HG03520 (cell line): ENCODE data around the gene SRGAP1.
"Not testable (repeated sequence)": the region's sequence is repeated elsewhere in the genome, so short reads cannot be mapped to it uniquely, and the experiment has no call there.

ENCODE experiments used
- ATAC-seq: cut with Tn5 transposase; IDR thresholded peaks from one replicate; pipeline ENCODE4 v1.9.1; 2021; ENCODE audit warnings: mild to moderate bottlenecking, moderate library complexity; ENCODE audit not compliant: unreplicated experiment

The SRGAP1 gene

GRCh38 chr12:64186789-64187188, 342.3 kb downstream of the SRGAP1 start:
- ATAC-seq: peak; percentile 99

- no peak for ATAC-seq
Measured at GRCh38 chr12:64187370-64187769, 342.9 kb downstream of the SRGAP1 start.

DNA sequence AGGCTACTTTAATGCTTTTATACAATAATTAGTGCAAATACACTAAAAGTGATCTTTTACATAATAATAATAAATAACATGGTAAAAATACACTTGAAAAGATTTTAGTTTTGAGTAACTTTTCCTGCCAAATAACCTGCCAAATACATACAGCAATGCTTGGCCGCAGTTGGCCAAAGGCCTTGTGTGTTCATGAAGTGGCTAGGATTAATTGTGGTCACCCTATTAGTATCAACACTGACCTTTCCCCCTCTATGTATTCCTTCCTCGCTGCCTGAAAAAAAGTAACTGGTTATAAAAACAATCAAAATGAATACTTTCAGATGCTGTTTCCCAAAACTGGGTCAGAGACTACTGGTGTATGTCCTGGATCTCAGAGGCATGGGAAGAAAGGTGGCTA, 343.3 kb downstream of the SRGAP1 start:
- no peak for ATAC-seq

- no peak for ATAC-seq
Measured at GRCh38 chr12:64189530-64189929, 345.0 kb downstream of the SRGAP1 start.

- no peak for ATAC-seq
Measured at GRCh38 chr12:64190140-64190539, 345.6 kb downstream of the SRGAP1 start.

DNA sequence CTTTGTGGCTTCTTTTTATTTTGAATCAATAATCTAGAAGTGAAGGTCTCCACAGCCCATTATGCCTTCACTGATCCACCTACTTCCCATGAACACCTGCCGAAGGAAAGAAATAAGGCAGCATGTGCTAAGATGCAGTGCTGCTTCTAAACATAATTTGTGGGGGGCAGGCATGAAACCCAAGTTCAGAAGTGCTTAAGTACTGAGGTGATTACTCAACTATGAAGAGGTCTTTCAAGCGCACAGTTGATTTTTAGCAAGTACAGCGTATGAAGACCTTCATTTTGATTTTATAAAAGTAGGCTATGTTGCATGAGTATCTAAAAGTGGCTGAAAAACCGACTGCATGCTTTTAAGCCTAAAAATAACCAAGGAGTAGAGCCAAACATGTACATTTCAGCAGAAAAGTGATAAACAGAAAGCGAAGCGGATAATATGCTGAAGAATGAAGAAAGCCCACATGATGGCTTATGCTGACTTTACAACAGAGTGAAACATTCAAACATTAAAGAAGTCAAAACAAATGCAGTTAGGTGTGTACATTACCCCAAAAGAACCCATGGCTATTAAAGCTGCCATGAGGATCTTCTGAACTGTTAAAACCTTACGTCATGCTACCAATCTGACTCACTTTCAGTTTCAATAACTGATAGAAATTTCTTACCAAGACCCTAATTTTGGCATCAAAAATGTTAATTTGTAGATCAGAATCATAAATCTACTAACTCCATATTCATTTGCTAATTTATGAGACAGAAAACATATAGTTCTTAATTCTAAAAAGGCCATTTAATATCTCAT, 348.3 kb downstream of the SRGAP1 start:
- ATAC-seq: peak; percentile 93

DNA sequence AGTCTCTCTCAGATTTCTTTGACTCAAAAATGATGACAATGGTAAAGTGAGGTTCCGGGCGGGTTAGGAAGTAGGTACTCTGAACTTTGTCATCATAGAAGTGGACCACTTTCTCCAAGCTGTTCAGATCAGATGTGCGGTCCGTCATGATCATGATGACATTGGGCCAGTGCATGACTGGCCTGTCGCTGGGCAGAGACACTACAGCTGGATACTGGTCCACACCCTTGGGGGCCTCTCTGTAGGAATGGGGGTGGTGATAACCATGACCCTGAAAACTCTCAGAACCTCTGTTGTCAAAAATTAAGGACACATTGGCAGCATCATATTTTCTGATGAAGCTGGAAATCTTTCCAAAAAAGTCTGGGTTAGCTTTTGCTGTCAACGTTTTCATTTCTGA, 349.4 kb downstream of the SRGAP1 start:
- no peak for ATAC-seq

DNA sequence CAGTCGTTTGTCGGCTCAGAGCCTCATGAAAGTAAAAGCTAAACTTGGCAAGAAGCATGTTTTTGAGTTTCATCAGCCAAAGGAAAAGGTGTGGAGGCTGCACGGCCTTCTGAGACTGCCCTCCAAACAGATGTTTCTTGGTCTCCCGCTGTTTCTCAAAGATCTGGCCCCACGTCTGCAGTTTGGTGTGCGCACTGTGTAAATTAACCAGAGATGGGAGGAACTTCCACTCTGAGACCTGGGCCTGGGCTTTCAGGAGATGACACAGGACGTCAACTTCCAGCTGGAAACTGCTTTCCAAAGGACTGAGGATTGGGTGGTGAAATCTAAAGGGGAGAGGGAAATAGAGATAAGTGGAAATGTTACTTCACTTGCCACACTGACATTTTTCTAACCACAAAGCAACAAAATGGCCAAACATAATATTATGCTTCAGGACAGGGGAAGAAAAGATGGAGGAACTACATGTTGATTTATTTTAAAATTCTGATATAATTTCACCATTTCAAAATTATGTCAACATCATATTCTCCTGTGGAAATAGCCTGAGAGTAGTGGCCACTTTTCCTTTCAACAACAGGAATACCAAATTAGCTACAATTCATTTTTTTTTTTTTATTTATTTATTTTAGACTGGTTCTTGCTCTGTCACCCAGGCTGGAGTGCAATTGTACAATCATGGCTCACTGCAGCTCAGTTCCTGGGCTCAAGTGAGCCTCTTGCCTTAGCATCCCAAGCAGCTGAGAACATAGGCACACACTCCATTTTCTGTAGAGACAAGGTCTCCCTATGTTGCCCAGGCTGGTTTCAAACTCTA, 350.0 kb downstream of the SRGAP1 start:
- no peak for ATAC-seq

GRCh38 chr12:64195841-64196240, 351.3 kb downstream of the SRGAP1 start:
- not testable (repeated sequence) for ATAC-seq

DNA sequence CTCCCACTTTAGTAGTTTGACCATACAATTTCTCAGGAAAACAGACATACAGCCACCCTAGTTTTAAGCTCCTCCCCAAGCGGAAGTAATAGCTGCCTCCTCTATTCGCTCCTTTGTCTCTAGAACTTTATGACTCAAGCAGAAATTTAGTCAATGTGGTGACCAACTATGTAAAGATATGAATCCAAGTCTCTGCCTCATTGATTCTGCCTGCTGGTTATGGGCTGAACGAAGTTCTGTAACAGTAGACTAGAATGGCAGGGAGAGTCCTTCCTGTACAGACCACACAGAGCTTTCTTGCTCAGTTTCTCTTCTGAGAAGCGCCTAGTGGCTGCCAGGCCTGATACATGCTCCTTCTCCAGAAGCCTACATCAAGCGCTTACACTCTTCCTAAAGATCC, 358.5 kb downstream of the SRGAP1 start:
- ATAC-seq: no peak

DNA sequence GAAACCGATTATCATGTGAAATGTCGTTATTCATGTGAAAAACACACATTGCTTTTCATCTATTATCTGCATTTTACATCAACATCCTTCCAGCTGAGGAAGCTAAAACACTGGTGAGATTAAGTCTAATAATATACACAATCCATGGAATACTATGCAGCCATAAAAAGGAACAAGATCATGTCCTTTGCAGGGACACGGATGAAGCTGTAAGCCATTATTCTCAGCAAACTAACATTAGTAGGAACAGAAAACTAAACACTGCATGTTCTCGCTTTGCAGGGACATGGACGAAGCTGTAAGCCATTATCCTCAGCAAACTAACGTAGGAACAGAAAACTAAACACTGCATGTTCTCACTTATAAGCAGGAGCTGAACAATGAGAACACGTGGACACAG, 359.3 kb downstream of the SRGAP1 start:
- ATAC-seq: no peak

DNA sequence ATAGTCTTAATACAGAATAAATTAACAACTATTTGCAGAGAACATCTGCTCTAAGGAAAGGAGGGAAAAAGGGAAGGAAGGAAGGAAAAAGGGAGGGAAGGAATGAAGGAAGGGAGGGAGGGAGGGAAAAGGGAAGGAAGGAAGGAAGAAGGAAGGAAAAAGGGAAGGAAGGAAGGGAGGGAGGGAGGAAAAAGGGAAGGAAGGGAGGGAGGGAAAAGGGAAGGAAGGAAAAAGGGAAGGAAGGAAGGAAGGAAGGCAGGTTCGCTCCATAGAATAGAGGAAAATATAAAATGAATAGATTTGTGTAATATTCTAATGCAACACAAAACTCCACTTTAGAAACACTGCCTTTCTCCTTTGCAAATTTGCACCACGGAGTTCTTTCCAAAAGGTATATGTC, 361.0 kb downstream of the SRGAP1 start:
- ATAC-seq: no peak

- no peak for ATAC-seq
Measured at GRCh38 chr12:64207453-64207852, 363.0 kb downstream of the SRGAP1 start.
